Lung (tissue), 12 donors: ENCODE data around the gene CCNI2. TPM values are rescaled to one million over a fixed set of nuclear protein-coding genes. Genes with fewer than 3 reads are reported as not detected.

Source experiments
- ATAC-seq: fragments of 200-7000 bp; cut with Tn5 transposase; one replicate; pipeline ENCODE4 v1.9.1; 2020; ENCODE audit warnings: moderate number of reproducible peaks; ENCODE audit not compliant: insufficient read depth, low FRiP score
- DNase-seq, 3 donors: peaks; one replicate each; pipeline ENCODE4 v3.0.0-alpha.2; 2013 to 2017
- H3K27ac ChIP-seq, 2 donors: one replicate each; pipeline ENCODE4 v1.5.1; 2013; ENCODE audit warnings: mild to moderate bottlenecking in 2 of 2, moderate library complexity in 2 of 2, control low read depth in 1 of 2, inconsistent platforms in 1 of 2, low read depth in 1 of 2, low read length in 1 of 2
- H3K27me3 ChIP-seq, 3 donors: one replicate each; pipeline ENCODE4 v1.5.1; 2013; ENCODE audit warnings: low read length in 2 of 3; ENCODE audit not compliant: control insufficient read depth in 3 of 3, insufficient read depth in 3 of 3
- H3K36me3 ChIP-seq, 4 donors: one replicate each; pipeline ENCODE4 v1.5.1; 2013; ENCODE audit warnings: low read length in 4 of 4, mild to moderate bottlenecking in 1 of 4, moderate library complexity in 1 of 4; ENCODE audit not compliant: control insufficient read depth in 4 of 4, insufficient read depth in 4 of 4
- H3K4me1 ChIP-seq, 5 donors: one replicate each; pipeline ENCODE4 v1.5.1; 2013; ENCODE audit warnings: low read length in 5 of 5, mild to moderate bottlenecking in 2 of 5, moderate library complexity in 1 of 5; ENCODE audit not compliant: control insufficient read depth in 5 of 5, insufficient read depth in 5 of 5
- H3K4me3 ChIP-seq: one replicate; pipeline ENCODE4 v1.5.1; 2013; ENCODE audit warnings: mild to moderate bottlenecking, control low read depth, moderate library complexity
- H3K9ac ChIP-seq, 2 donors: one replicate each; pipeline ENCODE4 v1.5.1; 2013; ENCODE audit warnings: low read length in 2 of 2, control low read depth in 1 of 2; ENCODE audit not compliant: insufficient read depth in 1 of 2
- H3K9me3 ChIP-seq, 4 donors: one replicate each; pipeline ENCODE4 v1.5.1; 2013; ENCODE audit warnings: low read length in 3 of 4, mild to moderate bottlenecking in 1 of 4, moderate library complexity in 1 of 4; ENCODE audit not compliant: control insufficient read depth in 4 of 4, insufficient read depth in 3 of 4
- CTCF ChIP-seq: IDR thresholded peaks from 2 replicates; pipeline ENCODE4 v1.5.1; 2012; ENCODE audit warnings: mild to moderate bottlenecking; ENCODE audit errors: control extremely low read depth, extremely low read depth
- WGBS, 2 donors: extraction: QIAGEN DNeasy Blood & Tissue Kit; methylation state at CpG; one replicate each; pipeline ENCODE4 v1.1.7; 2013; 5-methylcytosine and 5-hydroxymethylcytosine counted together
- polyA plus RNA-seq, 2 donors: library from polyadenylated mRNA; stranded (reverse); fragments of 200-250 nt; gene quantifications; one replicate each; pipeline ENCODE4 v1.2.1, GENCODE V29; 2013
- total RNA-seq, 2 donors: library from RNA; depleted of rRNA in 1 of 2; stranded (reverse); fragments of >200 nt in 1 of 2; gene quantifications; one replicate each; pipeline ENCODE4 v1.2.1, GENCODE V29; 2014 to 2021
- donor health status: control.
- donor health status: control.
- donor health status: Bipolar disorder and iron deficiency.
- donor health status: healthy.
- donor health status: DM: yes; HTN: yes; CAD: no.

The CCNI2 gene
- total and polyA plus RNA-seq, 4 donors: 0.55 to 0.88 (median 0.67) TPM

GRCh38 chr5:132791026-132791425 is 43.8 kb downstream of the CCNI2 start:
- no peak overlapping the region for H3K27ac ChIP-seq
- no peaks in the 10 kb centered on the region for H3K27me3 ChIP-seq
- ATAC-seq (no peak), DNase-seq (no peak)
- H3K9ac ChIP-seq: no peak overlapping the region
- no peaks in the 10 kb centered on the region for H3K36me3 ChIP-seq
- no peak for TF ChIP-seq CTCF
- H3K9me3 ChIP-seq: no peaks in the 10 kb centered on the region
- H3K4me1 ChIP-seq: no peaks in the 10 kb centered on the region
- H3K4me3 ChIP-seq: no peak overlapping the region
- 93 to 97% methylated on average over 3 of the region's 3 CpGs for WGBS, 2 donors

GRCh38 chr5:132797651-132798050 is 50.4 kb downstream of the CCNI2 start:
- WGBS, 2 donors: 75 to 89% methylated on average over 2 of the region's 2 CpGs
- no peaks in the 10 kb centered on the region for H3K4me1 ChIP-seq
- peaks cover 0 to 8% (median 0%) of the 10 kb centered on the region in 3 donors for H3K27me3 ChIP-seq
- no peaks in the 10 kb centered on the region for H3K36me3 ChIP-seq
- ATAC-seq (no peak), DNase-seq (peak in 1 of 3 donors; percentile 46)
- no peak overlapping the region for H3K9ac ChIP-seq
- H3K4me3 ChIP-seq: no peak overlapping the region
- no peak for TF ChIP-seq CTCF
- no peak overlapping the region for H3K27ac ChIP-seq
- no peaks in the 10 kb centered on the region for H3K9me3 ChIP-seq

GRCh38 chr5:132799392-132799791 is 52.2 kb downstream of the CCNI2 start:
- WGBS, 2 donors: 72 to 78% methylated on average over 2 of the region's 2 CpGs

More at GRCh38 chr5:132799392-132799791, 52.2 kb downstream of the CCNI2 start:
- DNase-seq (no peak), ATAC-seq (no peak)
- no peak for TF ChIP-seq CTCF
- Histone ChIP-seq H3K9ac (no peak overlapping the region), H3K36me3 (no peaks in the 10 kb centered on the region), H3K27me3 (peaks cover 0 to 10% (median 0%) of the 10 kb centered on the region in 3 donors), H3K4me1 (no peaks in the 10 kb centered on the region), H3K9me3 (no peaks in the 10 kb centered on the region), H3K4me3 (no peak overlapping the region), H3K27ac (no peak overlapping the region)
